GM18505 (cell line): ENCODE data around the gene KDM4B.
"Not testable (repeated sequence)": the region's sequence is repeated elsewhere in the genome, so short reads cannot be mapped to it uniquely, and the experiment has no call there.

Experiments used
- ATAC-seq: cut with Tn5 transposase; IDR thresholded peaks from one replicate; pipeline ENCODE4 v1.9.1; 2021; ENCODE audit not compliant: unreplicated experiment
- POLR2A ChIP-seq: IDR thresholded peaks from 4 replicates; pipeline ENCODE4 v1.6.1; 2011; ENCODE audit warnings: borderline replicate concordance; ENCODE audit not compliant: insufficient read depth, insufficient read length; ENCODE audit errors: extremely low read depth

The KDM4B gene

DNA sequence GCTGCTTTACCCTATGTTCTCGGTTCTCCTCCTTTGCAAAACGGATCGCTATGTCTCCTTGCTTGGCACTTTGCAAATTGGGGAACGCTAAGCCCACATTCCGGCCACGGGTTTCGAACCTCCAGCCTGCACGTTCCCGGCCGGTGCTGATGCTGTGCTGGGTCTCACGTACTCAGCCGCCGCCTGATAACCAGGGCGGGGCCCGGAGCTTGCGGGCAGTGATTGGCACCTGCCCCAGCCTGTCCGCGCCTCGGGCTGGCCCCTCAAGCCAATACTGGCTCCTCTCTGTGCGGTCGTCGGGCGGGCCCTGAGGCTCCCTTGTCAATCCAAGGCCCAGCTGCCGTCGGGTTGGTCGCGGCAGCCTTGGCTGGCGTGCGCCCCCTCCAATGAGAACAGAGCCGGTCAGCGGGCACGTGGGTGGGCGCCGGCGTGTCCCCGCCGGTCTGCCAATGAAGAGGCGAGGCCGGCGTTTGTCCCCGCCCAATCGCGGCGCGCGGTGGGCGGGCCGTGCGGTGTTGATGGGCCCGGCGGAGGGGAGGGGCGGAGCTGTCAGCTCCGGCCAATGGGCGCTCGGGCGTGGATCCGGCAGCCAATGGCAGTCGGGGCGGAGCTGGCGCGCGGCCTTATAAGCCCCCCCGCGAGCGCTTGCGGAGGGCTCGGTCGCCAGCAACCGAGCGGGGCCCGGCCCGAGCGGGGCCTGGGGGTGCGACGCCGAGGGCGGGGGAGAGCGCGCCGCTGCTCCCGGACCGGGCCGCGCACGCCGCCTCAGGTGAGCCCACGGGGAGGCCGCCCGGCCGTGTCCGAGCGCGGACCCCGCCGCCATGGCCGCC, at the start of gene KDM4B:
KDM4B (plus strand) TSS at position 652 of the 830 bp plus-strand sequence. CDS start 63,778 bp downstream, outside the sequence.
- TF ChIP-seq POLR2A = peak; percentile 95
- ATAC-seq = peak; percentile 85

DNA sequence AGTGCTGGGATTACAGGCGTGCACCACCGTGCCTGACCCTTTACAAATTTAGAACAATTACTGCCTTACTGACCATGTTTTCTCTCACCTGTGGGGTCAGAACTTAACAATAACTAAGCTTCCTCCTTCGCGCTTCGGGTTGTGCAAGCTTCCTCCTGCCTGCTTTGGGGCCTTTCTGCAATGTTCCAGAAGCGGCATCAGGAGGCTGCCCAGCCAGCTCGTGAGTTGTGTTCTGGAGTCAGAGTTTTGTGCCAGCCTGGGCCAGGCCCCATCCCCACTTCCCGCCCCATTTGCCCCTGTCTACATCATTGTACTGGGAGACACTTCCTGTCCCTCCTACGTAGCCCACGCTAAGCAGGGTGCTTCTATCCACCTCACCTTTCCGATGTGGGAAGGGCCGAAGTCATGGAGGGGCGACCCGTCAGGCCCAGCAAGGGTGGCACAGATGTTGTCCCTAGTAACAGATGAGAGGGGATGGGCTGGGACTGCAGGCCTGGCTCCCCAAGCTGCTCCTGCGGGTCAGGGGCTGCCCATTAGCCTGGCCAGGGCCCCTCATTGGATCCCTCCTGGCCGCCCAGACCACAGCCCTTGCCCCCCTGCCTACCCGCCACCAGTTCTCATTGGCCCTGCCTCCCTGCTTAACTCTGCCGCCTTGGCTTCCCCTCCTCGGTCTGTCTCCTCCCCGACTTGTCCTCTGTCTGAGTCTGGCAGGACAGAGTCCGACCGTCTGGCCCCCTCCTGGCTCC, 46.2 kb upstream of the KDM4B start:
- ATAC-seq = no peak
- no peak for TF ChIP-seq POLR2A

DNA sequence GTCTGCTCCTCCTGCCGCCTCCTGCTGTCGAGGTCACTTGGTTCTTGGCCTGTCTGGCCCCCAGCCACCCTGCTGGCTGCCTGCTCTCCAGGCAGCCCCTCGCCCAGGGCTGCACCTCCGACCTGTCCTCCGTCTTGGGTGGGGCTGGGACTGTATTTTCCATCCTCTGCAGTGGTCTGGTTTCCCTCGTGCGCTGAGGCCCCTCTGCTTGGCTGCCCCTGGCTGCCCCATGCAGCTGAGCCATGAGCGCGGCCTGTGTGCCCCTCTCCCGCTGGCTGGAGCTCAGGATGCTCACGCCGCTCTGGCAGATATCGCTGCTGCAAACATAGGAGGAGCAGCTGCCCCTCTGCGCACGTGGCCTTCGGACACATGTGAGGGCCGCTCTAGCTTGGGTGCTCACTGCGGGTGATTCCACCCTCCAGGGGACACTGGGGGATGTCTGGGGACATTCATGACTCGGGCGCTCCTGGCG, 45.6 kb upstream of the KDM4B start:
- no peak for ATAC-seq
- TF ChIP-seq POLR2A = no peak

DNA sequence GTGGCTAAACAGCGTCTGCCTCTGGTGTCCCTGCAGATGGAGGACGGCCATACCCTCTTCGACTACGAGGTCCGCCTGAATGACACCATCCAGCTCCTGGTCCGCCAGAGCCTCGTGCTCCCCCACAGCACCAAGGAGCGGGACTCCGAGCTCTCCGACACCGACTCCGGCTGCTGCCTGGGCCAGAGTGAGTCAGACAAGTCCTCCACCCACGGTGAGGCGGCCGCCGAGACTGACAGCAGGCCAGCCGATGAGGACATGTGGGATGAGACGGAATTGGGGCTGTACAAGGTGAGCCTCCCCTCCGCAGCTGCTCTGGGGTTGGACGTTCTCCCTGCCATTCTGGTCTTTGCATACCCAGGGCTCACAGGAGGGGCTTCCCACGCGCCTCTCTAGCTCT, 39.7 kb upstream of the KDM4B start:
- no peak for TF ChIP-seq POLR2A
- no peak for ATAC-seq

DNA sequence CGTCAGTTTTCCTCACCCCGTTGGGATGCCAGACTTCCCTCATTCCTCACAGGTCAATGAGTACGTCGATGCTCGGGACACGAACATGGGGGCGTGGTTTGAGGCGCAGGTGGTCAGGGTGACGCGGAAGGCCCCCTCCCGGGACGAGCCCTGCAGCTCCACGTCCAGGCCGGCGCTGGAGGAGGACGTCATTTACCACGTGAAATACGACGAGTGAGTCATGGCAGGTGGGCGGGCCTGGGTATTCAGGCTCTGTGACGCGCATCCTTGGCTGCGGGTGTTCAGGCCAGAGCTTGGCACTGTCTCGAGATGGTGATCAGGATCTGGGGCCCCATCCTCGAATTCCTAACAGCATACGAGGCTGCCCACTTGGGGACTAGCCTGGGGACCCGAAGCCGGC, 38.2 kb upstream of the KDM4B start:
- ATAC-seq = no peak
- no peak for TF ChIP-seq POLR2A

DNA sequence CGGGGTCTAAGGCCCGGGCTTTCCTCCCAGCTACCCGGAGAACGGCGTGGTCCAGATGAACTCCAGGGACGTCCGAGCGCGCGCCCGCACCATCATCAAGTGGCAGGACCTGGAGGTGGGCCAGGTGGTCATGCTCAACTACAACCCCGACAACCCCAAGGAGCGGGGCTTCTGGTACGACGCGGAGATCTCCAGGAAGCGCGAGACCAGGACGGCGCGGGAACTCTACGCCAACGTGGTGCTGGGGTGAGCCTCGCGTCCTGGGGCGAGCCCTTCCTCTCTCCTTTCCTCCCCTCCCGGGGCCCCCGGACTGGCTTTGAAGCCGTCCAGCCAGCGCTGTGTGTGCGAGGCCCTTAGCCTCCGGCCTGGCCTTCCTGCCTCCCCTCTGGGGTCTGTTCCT, 36.2 kb upstream of the KDM4B start:
- no peak for TF ChIP-seq POLR2A
- no peak for ATAC-seq

DNA sequence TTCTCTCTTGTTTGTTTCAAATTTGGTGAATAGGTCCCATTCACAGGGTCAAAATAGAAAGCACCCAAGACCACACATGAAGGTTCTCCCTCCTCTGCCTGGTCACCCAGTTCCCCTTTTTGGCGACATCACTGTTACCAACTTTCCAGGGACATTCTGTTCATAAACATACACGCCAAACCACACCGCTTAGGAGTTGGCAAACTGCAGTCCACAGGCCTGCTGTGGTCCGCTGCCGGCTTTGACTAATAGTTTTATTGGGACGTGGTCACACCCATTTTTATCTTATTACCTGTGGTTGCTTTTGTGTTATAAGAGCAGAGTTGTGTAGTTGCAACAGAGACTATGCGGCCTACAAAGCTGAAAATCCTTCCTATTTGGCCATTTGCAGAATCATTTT, 35.4 kb upstream of the KDM4B start:
- ATAC-seq = no peak
- no peak for TF ChIP-seq POLR2A

DNA sequence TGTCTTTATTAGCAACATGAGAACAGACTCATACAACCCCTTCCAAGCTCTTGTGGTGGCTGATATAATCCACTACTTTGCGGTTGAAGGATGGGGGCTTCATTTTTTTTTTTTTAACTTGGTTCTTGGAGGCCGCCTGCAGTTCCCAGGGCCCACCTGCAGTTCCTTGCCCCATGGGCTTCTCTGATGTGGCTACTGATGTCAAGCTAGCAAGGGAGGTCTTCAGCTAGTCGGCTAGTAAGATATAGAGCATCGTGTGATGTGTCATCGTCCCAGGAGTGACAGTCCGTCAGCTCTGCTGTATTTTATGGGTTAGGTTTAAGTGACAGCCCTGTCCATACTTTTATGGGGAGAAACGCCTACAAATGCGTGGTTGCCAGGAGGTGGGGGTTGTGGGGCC, 33.5 kb upstream of the KDM4B start:
- ATAC-seq = no peak
- no peak for TF ChIP-seq POLR2A

DNA sequence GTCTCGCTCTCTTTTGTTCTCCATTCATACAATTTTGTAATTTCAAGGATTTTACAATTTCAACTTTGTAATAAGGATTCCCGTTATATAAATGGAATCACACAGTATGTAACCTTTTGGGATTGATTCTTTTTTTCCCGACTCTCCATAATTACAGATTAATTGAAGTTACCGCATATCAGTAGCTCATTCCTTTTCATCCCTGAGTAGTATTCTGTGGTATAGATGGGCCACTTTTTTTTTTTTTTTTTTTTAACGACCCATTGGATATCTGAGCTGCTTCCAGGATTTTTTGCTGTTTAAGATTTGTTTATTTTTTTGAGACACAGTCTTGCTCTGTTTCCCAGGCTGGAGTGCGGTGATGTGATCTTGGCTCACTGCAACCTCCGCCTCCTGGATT, 31.9 kb upstream of the KDM4B start:
- no peak for ATAC-seq
- no peak for TF ChIP-seq POLR2A

DNA sequence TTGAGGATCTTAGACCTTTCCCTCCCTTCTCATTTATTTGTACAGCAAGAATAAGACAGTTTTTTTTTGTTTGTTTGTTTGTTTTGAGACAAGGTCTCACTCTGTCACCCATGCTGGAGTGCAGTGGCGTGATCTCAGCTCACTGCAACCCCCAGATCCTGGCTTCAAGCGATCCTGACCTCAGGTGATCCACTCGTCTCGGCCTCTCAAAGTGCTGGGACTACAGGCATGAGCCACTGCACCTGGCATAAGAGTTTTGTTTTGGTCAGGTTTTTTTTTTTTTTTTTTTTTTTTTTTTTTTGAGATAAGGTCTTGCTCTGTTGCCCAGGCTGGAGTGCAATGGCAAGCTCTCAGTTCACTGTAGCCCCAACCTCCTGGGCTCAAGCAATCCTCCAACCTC, 30.5 kb upstream of the KDM4B start:
- not testable (repeated sequence) for ATAC-seq

DNA sequence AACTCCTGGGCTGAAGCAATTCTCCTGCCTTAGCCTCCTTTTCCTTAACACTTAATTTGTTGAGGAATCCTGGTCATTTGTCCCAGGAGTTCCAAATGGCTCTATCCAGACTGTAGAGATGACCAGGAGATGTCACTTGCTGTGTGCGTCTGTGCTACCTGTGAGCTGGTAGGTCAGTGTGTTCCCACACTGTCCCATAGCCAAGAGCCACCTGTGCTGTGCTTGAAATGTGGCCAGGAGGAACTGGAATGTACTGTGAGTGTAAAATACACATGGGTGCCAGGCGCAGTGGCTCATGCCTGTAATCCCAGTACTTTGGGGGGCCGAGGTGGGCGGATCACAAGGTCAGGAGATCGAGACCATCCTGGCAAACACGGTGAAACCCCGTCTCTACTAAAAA, 29.4 kb upstream of the KDM4B start:
- no peak for TF ChIP-seq POLR2A
- no peak for ATAC-seq

DNA sequence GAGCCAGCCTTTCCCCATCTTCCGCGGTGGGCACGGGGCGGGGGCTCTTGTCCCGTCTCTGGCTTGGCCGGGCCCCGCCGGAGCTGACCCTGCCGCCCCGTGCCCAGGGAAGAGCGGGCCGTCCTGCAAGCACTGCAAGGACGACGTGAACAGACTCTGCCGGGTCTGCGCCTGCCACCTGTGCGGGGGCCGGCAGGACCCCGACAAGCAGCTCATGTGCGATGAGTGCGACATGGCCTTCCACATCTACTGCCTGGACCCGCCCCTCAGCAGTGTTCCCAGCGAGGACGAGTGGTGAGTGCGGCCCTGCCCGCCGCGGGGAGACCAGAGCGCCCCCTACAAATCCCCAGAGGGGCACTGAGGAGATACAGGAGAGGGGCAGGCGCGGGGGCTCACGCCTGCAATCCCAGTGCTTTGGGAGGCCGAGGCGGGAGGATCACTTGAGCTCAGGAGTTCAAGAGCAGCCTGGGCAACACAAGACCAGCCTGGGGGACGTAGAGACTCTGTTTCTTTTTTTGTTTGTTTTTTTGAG, 27.2 kb upstream of the KDM4B start:
- ATAC-seq = not testable (repeated sequence)

DNA sequence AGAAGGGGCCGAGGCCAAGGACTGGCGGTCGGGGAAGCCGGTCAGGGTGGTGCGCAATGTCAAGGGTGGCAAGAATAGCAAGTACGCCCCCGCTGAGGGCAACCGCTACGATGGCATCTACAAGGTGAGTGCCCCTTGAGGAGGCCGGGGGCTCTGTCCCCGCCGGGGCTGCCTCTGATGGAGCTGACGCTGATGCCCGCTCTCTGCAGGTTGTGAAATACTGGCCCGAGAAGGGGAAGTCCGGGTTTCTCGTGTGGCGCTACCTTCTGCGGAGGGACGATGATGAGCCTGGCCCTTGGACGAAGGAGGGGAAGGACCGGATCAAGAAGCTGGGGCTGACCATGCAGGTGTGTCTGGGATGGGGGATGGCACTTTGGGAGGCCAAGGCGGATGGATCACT, 18.3 kb upstream of the KDM4B start:
- ATAC-seq = not testable (repeated sequence)

DNA sequence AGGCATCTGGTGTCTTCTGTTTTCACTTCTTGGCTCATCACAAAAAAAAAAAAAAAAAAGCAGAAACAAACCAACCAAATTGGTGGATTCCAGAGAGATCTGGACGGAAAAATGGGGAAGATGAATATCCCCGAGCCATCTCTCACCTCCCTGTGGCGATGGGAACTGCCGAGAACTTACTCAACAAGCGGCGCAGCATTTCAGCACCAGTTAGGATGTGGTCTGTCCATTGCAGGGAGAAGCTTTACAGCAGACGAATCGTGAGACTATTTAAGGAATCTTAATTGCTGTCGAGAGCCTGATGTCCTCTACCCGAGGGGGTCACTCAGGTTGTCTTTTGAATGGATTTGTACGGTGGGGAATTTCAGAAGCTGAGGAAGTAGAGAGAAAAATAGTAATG, 17.3 kb upstream of the KDM4B start:
- no peak for ATAC-seq
- TF ChIP-seq POLR2A = no peak

DNA sequence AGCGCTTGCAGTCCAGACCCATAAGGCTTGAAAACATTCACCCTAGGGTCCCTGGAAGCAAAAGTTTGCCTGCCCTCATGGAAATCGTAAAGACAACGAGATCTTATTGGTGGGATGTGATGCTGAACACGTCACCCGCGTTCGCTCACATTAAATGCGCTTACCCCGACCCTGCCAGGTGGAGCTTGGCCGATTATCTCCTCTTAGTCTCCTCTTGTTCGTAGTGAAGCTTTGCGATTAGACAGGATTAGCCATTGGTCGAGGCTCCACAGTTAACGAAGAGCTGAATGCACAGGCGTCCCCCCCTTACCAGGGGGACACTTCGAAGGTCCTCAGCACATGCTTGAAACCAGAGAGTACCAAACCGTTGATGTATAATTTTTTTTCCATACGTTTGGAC, 16.0 kb upstream of the KDM4B start:
- no peak for TF ChIP-seq POLR2A
- ATAC-seq = no peak

DNA sequence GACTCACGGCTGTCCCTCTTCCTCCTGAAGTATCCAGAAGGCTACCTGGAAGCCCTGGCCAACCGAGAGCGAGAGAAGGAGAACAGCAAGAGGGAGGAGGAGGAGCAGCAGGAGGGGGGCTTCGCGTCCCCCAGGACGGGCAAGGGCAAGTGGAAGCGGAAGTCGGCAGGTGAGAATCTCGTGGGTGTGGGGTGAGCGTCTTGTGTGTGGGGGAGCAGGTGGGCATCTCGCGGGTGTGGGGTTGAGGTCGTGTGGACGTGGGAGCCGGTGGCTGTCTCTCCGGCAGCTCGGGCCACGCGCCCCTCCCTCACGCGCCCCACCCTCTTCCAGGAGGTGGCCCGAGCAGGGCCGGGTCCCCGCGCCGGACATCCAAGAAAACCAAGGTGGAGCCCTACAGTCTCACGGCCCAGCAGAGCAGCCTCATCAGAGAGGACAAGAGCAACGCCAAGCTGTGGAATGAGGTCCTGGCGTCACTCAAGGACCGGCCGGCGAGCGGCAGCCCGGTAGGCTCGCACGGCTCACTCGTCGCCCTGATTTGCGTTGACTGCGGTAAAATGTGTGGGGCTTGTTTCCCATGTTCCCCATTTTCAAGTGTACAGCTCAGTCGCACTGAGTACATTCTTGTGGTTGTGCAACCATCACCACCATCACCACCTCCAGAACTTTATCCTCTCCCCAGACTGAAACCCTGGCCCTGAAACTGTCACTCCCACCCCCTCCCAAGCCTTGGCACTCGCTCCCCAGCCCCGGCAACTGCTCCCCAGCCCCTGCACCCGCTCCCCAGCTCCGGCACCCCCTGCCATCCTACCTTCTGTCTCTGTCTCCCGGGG, 14.4 kb upstream of the KDM4B start:
- not testable (repeated sequence) for ATAC-seq
